Measurements from ENCODE around the gene ZFYVE28.
"Not testable (repeated sequence)": the region's sequence is repeated elsewhere in the genome, so short reads cannot be mapped to it uniquely, and the experiment has no call there.

Gene ZFYVE28

DNA sequence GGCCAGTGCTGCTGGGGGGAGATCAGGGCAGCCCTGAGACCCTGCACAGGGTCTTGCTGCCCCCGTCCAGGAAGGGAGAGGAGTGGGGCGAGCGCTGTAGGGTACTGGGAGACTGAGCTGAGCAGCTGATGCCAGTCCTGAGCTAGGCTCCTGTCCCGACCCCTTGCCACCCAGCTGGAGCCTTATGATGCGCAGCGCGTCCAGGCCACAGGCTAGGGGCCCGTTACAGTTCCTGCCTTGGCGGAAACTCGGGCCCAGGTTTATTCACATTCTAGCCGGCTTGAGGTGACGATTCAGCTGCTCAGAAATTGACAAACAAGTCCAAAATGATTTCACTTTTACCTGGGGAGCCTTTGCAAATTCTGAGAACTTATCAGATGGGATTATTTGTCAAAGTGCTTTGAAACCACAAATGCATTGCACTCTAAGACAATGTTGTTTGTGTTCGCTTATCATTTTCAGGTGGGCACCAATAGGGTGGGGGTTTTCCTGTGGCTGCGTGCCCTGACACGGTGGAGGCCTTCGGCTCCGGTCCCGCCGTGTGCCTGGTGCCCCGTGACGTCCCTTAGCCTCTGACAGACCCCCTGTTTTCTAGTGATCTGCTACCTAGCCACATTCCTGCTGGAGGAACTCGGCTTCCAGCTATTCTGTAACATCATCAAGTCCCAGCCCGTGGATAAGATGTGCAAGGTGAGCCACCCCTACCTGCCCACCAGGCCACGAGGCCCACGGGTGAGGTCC lies 19.2 kb upstream of the ZFYVE28 start:
- Mint-ChIP-seq H3K4me3 (no peak overlapping the region), H3K27me3 (no peaks in the 10 kb centered on the region), H3K9me3 (no peaks in the 10 kb centered on the region), H3K27ac (peak overlapping the region; percentile 30), H3K4me1 (peaks cover 4% of the 10 kb centered on the region), H3K36me3 (no peaks in the 10 kb centered on the region)

DNA sequence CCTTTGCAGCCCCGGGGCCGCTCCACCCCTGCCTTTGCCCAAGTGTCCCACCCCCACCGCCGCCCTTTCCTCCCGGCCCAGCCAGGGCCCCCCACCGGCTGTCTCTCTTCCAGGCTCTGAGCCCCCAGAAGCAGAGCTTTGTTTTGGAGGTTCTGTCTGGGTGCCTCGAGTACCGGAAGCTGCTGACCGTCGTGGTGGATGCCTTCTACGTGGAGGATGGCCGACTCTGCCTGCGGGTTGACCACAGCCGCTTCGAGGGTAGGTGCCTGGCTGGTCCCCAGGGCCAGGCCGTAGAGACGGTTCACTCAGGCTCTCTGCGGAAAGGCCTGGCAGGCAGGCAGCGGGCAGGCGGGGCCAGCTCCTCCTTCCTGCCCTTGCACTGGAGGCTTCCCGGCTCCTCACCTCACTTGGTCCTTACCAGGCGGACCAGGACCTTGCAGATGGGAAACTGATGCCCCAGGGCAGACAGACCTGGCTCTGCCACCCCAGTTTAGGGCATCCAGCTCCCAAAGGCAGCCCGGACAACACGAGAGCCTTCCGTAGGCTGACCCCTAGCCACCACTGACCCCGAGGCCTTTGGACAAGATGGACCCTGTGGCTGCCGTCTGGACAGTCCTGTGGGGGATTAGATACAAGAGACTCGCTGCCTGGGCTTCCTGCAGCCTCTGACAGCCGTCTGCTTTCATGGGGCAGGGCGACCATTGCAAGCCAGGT lies 18.5 kb upstream of the ZFYVE28 start:
- no peak overlapping the region for H3K27ac Mint-ChIP-seq
- H3K36me3 Mint-ChIP-seq, result no peaks in the 10 kb centered on the region
- peaks cover 4% of the 10 kb centered on the region for H3K4me1 Mint-ChIP-seq
- no peaks in the 10 kb centered on the region for H3K9me3 Mint-ChIP-seq
- H3K4me3 Mint-ChIP-seq, result no peak overlapping the region
- H3K27me3 Mint-ChIP-seq, result no peaks in the 10 kb centered on the region

DNA sequence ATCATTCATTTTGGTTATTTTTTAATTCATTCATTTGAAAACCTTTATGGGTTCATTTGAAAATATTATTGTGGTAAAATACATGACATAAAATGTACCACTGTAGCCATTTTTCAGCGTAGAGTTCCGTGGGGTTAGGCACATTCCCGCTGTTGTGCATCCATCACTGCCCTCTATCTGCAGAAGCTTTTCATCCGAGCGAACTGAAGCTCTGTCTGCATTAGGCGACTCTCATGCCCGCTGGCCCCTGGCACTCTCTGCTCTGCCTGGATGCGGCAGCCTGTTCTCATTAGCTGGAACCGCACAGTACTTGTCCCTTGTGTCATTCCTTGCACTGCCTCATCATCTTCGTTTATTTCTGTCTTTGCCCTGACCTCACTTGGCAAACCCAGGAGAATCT lies 17.9 kb upstream of the ZFYVE28 start:
- no peak overlapping the region for H3K4me3 Mint-ChIP-seq
- no peaks in the 10 kb centered on the region for H3K36me3 Mint-ChIP-seq
- H3K27me3 Mint-ChIP-seq, result no peaks in the 10 kb centered on the region
- H3K27ac Mint-ChIP-seq, result no peak overlapping the region
- no peaks in the 10 kb centered on the region for H3K4me1 Mint-ChIP-seq
- H3K9me3 Mint-ChIP-seq, result no peaks in the 10 kb centered on the region

GRCh38 chr4:2434420-2434819 lies 16.0 kb upstream of the ZFYVE28 start:
- no peaks in the 10 kb centered on the region for H3K9me3 Mint-ChIP-seq
- no peak overlapping the region for H3K27ac Mint-ChIP-seq
- H3K4me1 Mint-ChIP-seq, result no peaks in the 10 kb centered on the region
- no peak overlapping the region for H3K4me3 Mint-ChIP-seq
- H3K36me3 Mint-ChIP-seq, result no peaks in the 10 kb centered on the region
- H3K27me3 Mint-ChIP-seq, result no peaks in the 10 kb centered on the region

DNA sequence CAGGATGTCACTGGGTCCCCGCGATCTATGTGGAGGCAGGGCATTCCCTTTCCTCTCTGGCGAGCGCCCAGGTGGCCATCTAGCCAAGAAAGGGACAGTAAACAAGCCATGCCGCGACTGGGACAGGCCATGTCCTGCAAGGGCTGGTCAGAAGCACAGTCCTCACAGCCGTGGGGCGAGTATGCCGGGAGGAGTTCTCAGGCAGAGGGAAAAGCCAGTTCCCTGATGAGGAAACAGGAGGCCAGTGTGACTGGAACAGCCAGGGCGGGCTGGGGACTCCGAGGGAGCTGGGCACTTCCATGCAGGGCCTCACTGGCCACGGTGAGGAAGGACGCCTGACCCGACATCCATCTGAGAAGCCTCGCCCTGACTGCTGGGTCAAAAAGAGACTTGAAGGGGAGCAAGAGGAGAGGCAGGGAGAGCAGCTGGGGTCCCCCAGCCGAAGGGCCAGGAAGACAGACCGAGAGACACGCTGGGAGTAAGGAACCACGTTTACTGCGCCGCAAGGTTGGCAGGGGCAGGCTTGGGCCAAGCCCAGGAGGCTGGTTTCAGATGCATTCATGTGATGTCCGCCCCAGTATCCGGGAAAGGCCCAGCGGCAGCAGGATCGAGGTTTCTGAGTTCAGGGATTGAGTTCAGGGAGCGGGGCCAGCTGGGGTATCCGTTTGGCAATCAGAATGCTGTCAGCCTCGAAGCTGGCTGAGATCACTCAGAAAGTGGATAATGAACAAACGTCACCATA lies 15.3 kb upstream of the ZFYVE28 start:
- H3K36me3 Mint-ChIP-seq, result no peaks in the 10 kb centered on the region
- H3K4me1 Mint-ChIP-seq, result no peaks in the 10 kb centered on the region
- H3K4me3 Mint-ChIP-seq, result no peak overlapping the region
- no peaks in the 10 kb centered on the region for H3K9me3 Mint-ChIP-seq
- no peaks in the 10 kb centered on the region for H3K27me3 Mint-ChIP-seq
- H3K27ac Mint-ChIP-seq, result no peak overlapping the region

GRCh38 chr4:2432991-2433530 lies 14.6 kb upstream of the ZFYVE28 start:
- no peaks in the 10 kb centered on the region for H3K9me3 Mint-ChIP-seq
- no peak overlapping the region for H3K4me3 Mint-ChIP-seq
- H3K27ac Mint-ChIP-seq, result no peak overlapping the region
- H3K27me3 Mint-ChIP-seq, result no peaks in the 10 kb centered on the region
- H3K36me3 Mint-ChIP-seq, result no peaks in the 10 kb centered on the region
- H3K4me1 Mint-ChIP-seq, result no peaks in the 10 kb centered on the region

GRCh38 chr4:2432004-2432403 lies 13.6 kb upstream of the ZFYVE28 start:
- Mint-ChIP-seq H3K27ac (no peak overlapping the region), H3K4me1 (no peaks in the 10 kb centered on the region), H3K4me3 (no peak overlapping the region), H3K27me3 (no peaks in the 10 kb centered on the region), H3K9me3 (no peaks in the 10 kb centered on the region), H3K36me3 (no peaks in the 10 kb centered on the region)

DNA sequence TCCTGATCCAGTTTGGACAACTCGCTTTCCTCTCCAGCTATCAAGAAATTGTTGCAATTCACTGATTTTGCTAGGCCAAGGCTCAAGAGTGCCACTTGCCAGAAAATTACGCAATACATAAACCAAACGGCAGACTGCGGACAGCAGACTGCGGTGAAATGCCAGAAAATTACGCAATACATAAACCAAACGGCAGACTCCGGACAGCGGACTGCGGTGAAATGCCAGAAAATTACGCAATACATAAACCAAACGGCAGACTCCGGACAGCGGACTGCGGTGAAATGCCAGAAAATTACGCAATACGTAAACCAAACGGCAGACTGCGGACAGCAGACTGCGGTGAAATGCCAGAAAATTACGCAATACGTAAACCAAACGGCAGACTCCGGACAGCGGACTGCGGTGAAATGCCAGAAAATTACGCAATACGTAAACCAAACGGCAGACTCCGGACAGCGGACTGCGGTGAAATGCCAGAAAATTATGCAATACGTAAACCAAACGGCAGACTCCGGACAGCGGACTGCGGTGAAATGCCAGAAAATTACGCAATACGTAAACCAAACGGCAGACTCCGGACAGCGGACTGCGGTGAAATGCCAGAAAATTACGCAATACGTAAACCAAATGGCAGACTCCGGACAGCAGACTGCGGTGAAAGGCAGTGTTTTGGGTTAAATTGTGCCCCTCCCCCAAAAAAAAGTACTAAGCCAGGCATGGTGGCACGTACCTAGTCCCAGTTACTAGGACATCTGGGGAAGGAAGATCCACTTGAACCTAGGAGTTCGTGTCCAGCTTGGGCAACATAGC lies 11.7 kb upstream of the ZFYVE28 start:
- not testable (repeated sequence) for H3K27ac Mint-ChIP-seq, H3K36me3 Mint-ChIP-seq, H3K4me3 Mint-ChIP-seq, H3K9me3 Mint-ChIP-seq, H3K4me1 Mint-ChIP-seq, H3K27me3 Mint-ChIP-seq

- Mint-ChIP-seq H3K36me3 (no peaks in the 10 kb centered on the region), H3K4me3 (no peak overlapping the region), H3K9me3 (no peaks in the 10 kb centered on the region), H3K27ac (no peak overlapping the region), H3K4me1 (no peaks in the 10 kb centered on the region), H3K27me3 (no peaks in the 10 kb centered on the region)
These were observed 10.2 kb upstream of the ZFYVE28 start for GRCh38 chr4:2428496-2429213.

DNA sequence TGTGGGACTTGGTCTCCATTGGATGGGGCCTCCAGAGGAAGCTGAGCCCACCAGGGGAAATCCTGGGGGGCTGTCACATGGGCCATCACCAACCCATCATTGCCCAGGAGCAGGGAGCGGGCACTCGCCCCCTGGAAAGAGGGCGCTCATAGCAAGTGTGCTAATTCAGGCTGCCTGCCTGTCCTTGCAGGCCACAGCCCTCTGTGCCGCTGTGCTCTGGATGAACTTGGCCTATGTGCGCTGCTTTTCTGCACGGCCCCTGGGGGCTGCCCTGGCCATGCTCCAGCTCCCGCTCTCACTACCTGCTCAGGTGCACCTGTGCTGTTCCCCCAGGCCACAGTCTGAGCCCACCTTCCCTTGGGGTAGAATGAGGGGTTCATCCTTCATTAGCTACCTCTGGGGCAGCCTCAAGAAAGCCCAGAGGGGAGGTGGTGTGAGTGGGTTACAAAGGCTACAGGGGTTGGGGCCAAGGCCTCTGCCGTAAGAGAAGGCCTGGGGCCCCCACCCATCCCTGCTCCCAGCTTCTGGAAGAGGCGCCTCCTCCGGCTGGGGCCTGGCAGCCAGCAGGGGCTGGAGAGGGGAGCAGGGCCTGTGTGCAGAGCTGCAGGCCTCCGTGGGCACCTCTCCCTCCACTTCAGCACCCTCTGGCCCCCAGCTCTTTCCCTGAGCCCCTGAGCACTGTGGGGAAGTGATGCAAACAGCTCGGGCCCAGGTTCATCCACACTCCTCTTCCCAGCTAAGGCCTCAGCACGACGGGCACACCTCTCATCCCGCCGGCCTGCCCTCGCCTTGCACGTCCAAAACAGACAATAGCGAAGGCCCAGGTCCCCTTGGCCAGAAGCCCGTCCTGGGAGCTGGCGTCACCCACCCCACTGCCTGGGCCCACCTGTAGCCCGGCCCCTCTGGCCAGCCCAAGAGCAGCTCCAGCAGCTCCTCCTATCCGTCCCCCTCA lies 9.2 kb upstream of the ZFYVE28 start:
- Mint-ChIP-seq H3K27ac (no peak overlapping the region), H3K36me3 (no peaks in the 10 kb centered on the region), H3K27me3 (no peaks in the 10 kb centered on the region), H3K9me3 (no peaks in the 10 kb centered on the region), H3K4me1 (no peaks in the 10 kb centered on the region), H3K4me3 (no peak overlapping the region)

DNA sequence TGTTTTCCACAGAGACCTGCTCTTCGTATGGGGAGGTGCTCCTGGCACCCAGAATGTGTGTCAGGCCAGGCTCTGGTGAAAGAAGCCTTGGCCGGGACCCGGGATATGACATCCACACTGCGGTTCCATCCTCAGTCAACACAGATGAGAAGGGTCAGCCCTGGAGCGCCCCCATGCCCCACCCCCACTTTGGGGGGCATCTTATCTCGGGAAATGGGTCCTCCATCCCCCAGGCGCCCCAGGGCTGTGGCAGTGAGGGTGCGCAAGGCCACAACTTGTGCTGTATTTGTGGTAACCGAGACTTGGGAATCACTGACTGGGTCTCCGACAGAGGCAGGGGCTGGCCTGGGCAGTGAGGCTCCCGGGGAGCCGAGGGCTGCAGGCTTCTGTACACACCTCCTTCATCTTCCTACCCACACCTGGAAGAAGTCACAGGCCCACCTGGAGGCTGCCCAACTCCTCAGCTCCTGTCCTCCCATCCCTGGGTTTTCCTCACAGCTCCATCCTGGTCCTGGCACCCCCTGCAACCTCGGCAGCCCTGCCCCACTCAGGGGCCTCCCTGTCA lies 8.3 kb upstream of the ZFYVE28 start:
- Mint-ChIP-seq H3K9me3 (no peaks in the 10 kb centered on the region), H3K36me3 (no peaks in the 10 kb centered on the region), H3K27ac (no peak overlapping the region), H3K27me3 (peaks cover 1% of the 10 kb centered on the region), H3K4me1 (no peaks in the 10 kb centered on the region), H3K4me3 (no peak overlapping the region)

DNA sequence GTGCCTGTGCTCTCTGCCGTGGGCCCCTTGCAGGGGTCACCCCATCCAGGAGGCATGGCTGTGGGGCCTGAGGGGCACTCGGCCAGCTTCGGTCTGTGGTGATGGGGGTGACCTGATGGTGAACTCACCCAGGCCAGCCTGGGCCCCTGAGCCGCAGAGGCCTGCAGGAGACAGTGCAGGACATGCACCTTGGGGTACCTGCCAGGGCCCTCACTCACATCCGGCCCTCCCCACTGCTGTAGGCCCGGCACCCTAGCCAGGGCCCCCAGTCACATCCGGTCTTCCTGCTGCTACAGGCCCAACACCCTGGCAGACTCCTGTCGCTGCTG lies 7.6 kb upstream of the ZFYVE28 start:
- no peak overlapping the region for H3K4me3 Mint-ChIP-seq
- H3K27me3 Mint-ChIP-seq, result peaks cover 1% of the 10 kb centered on the region
- H3K27ac Mint-ChIP-seq, result no peak overlapping the region
- H3K36me3 Mint-ChIP-seq, result no peaks in the 10 kb centered on the region
- no peaks in the 10 kb centered on the region for H3K9me3 Mint-ChIP-seq
- H3K4me1 Mint-ChIP-seq, result no peaks in the 10 kb centered on the region

GRCh38 chr4:2425386-2426068 lies 7.1 kb upstream of the ZFYVE28 start:
- Mint-ChIP-seq H3K27ac (no peak overlapping the region), H3K9me3 (no peaks in the 10 kb centered on the region), H3K4me3 (no peak overlapping the region), H3K27me3 (peaks cover 4% of the 10 kb centered on the region), H3K36me3 (no peaks in the 10 kb centered on the region), H3K4me1 (no peaks in the 10 kb centered on the region)

Measured in activated naive CD4-positive, alpha-beta T cell treated with anti-CD3 and anti-CD28 coated beads, Interleukin-2, amount 50 U/mL, for 24 hours (primary cell).